Dendritic cell treated with granulocyte-macrophage colony-stimulating factor and Interleukin-4, amounts not matched to agents 40 ng/mL and 50 ng/mL, for 4 days (primary cell): Measurements from ENCODE around the gene RBCK1.

Experiments
- H3K27ac Mint-ChIP-seq: one replicate; pipeline ENCODE4 v1.8.0; 2022; ENCODE audit warnings: mild to moderate bottlenecking, mixed read lengths
- H3K27me3 Mint-ChIP-seq: one replicate; pipeline ENCODE4 v1.8.0; 2022; ENCODE audit warnings: mild to moderate bottlenecking, mixed read lengths
- H3K36me3 Mint-ChIP-seq: one replicate; pipeline ENCODE4 v1.8.0; 2022; ENCODE audit warnings: low read depth, mixed read lengths
- H3K4me1 Mint-ChIP-seq: one replicate; pipeline ENCODE4 v1.8.0; 2022; ENCODE audit warnings: low read depth, mixed read lengths
- H3K4me3 Mint-ChIP-seq: one replicate; pipeline ENCODE4 v1.8.0; 2022; ENCODE audit warnings: mild to moderate bottlenecking, moderate library complexity, mixed read lengths
- H3K9me3 Mint-ChIP-seq: one replicate; pipeline ENCODE4 v1.8.0; 2022; ENCODE audit warnings: mixed read lengths
- intact Hi-C: fragments of 100-400 bp; cut with micrococcal nuclease; formaldehyde crosslinking; loops from one replicate; pipeline ENCODE4 v1.15.0; 2022

RBCK1 gene

GRCh38 chr20:409697-410559 lies 1.8 kb downstream of the RBCK1 start:
- peaks cover 8% of the 10 kb centered on the region for H3K27me3 Mint-ChIP-seq
- peaks cover 43% of the 10 kb centered on the region for H3K4me1 Mint-ChIP-seq
- no peaks in the 10 kb centered on the region for H3K9me3 Mint-ChIP-seq
- H3K4me3 Mint-ChIP-seq = no peak overlapping the region
- peak overlapping the region; percentile 76 for H3K27ac Mint-ChIP-seq
- intact Hi-C loops = loop anchor here (5.0 to 10.0 kb wide), 3 partner anchors 38 to 55 kb away; partner anchors contain the start of gene TBC1D20
- H3K36me3 Mint-ChIP-seq = peaks cover 57% of the 10 kb centered on the region

- intact Hi-C loops = no loop called here
- Mint-ChIP-seq H3K36me3 (peaks cover 77% of the 10 kb centered on the region), H3K27me3 (no peaks in the 10 kb centered on the region), H3K4me1 (peaks cover 47% of the 10 kb centered on the region), H3K4me3 (no peak overlapping the region), H3K9me3 (no peaks in the 10 kb centered on the region), H3K27ac (no peak overlapping the region)
Measured at GRCh38 chr20:412081-412480, 4.0 kb downstream of the RBCK1 start.

- no peaks in the 10 kb centered on the region for H3K9me3 Mint-ChIP-seq
- peaks cover 85% of the 10 kb centered on the region for H3K36me3 Mint-ChIP-seq
- no peak overlapping the region for H3K4me3 Mint-ChIP-seq
- H3K27me3 Mint-ChIP-seq = no peaks in the 10 kb centered on the region
- H3K27ac Mint-ChIP-seq = no peak overlapping the region
- H3K4me1 Mint-ChIP-seq = peaks cover 36% of the 10 kb centered on the region
- intact Hi-C loops = no loop called here
Measured at GRCh38 chr20:414161-414560, 6.1 kb downstream of the RBCK1 start.

- Mint-ChIP-seq H3K9me3 (no peaks in the 10 kb centered on the region), H3K36me3 (peaks cover 86% of the 10 kb centered on the region), H3K27ac (no peak overlapping the region), H3K27me3 (no peaks in the 10 kb centered on the region), H3K4me1 (peaks cover 21% of the 10 kb centered on the region), H3K4me3 (no peak overlapping the region)
- intact Hi-C loops = no loop called here
Measured at GRCh38 chr20:415820-416322, 7.8 kb downstream of the RBCK1 start.

GRCh38 chr20:416950-417800 lies 9.1 kb downstream of the RBCK1 start:
- intact Hi-C loops = no loop called here
- Mint-ChIP-seq H3K4me3 (no peak overlapping the region), H3K36me3 (peaks cover 86% of the 10 kb centered on the region), H3K27ac (no peak overlapping the region), H3K9me3 (no peaks in the 10 kb centered on the region), H3K27me3 (no peaks in the 10 kb centered on the region), H3K4me1 (peaks cover 16% of the 10 kb centered on the region)

GRCh38 chr20:417801-418342 lies 9.8 kb downstream of the RBCK1 start:
- Mint-ChIP-seq H3K27ac (no peak overlapping the region), H3K4me3 (no peak overlapping the region), H3K27me3 (no peaks in the 10 kb centered on the region), H3K36me3 (peaks cover 86% of the 10 kb centered on the region), H3K4me1 (peaks cover 16% of the 10 kb centered on the region), H3K9me3 (no peaks in the 10 kb centered on the region)
- intact Hi-C loops = no loop called here

GRCh38 chr20:418858-419365 lies 10.8 kb downstream of the RBCK1 start:
- no peaks in the 10 kb centered on the region for H3K9me3 Mint-ChIP-seq
- H3K27me3 Mint-ChIP-seq = no peaks in the 10 kb centered on the region
- intact Hi-C loops = no loop called here
- peaks cover 10% of the 10 kb centered on the region for H3K4me1 Mint-ChIP-seq
- H3K36me3 Mint-ChIP-seq = peaks cover 85% of the 10 kb centered on the region
- H3K4me3 Mint-ChIP-seq = no peak overlapping the region
- H3K27ac Mint-ChIP-seq = no peak overlapping the region

- H3K9me3 Mint-ChIP-seq = no peaks in the 10 kb centered on the region
- no peaks in the 10 kb centered on the region for H3K27me3 Mint-ChIP-seq
- peaks cover 93% of the 10 kb centered on the region for H3K36me3 Mint-ChIP-seq
- no peak overlapping the region for H3K4me3 Mint-ChIP-seq
- H3K27ac Mint-ChIP-seq = no peak overlapping the region
- H3K4me1 Mint-ChIP-seq = peaks cover 10% of the 10 kb centered on the region
- intact Hi-C loops = no loop called here
Measured at GRCh38 chr20:419556-420165, 11.6 kb downstream of the RBCK1 start.

- intact Hi-C loops = no loop called here
- Mint-ChIP-seq H3K4me3 (no peak overlapping the region), H3K9me3 (no peaks in the 10 kb centered on the region), H3K27ac (no peak overlapping the region), H3K27me3 (no peaks in the 10 kb centered on the region), H3K36me3 (peaks cover 97% of the 10 kb centered on the region), H3K4me1 (peaks cover 9% of the 10 kb centered on the region)
Measured at GRCh38 chr20:420166-420620, 12.1 kb downstream of the RBCK1 start.

- intact Hi-C loops = no loop called here
- no peaks in the 10 kb centered on the region for H3K9me3 Mint-ChIP-seq
- no peak overlapping the region for H3K27ac Mint-ChIP-seq
- H3K4me3 Mint-ChIP-seq = no peak overlapping the region
- peaks cover 97% of the 10 kb centered on the region for H3K36me3 Mint-ChIP-seq
- peaks cover 1% of the 10 kb centered on the region for H3K4me1 Mint-ChIP-seq
- no peaks in the 10 kb centered on the region for H3K27me3 Mint-ChIP-seq
Measured at GRCh38 chr20:420721-421574, 12.8 kb downstream of the RBCK1 start.

- Mint-ChIP-seq H3K9me3 (no peaks in the 10 kb centered on the region), H3K4me3 (no peak overlapping the region), H3K27me3 (no peaks in the 10 kb centered on the region), H3K36me3 (peaks cover 97% of the 10 kb centered on the region), H3K27ac (peak overlapping the region; percentile 6), H3K4me1 (no peaks in the 10 kb centered on the region)
- intact Hi-C loops = no loop called here
Measured at GRCh38 chr20:421685-422250, 13.7 kb downstream of the RBCK1 start.

GRCh38 chr20:426566-426965 lies 18.5 kb downstream of the RBCK1 start:
- Mint-ChIP-seq H3K27me3 (no peaks in the 10 kb centered on the region), H3K4me1 (peaks cover 5% of the 10 kb centered on the region), H3K4me3 (no peak overlapping the region), H3K36me3 (peaks cover 97% of the 10 kb centered on the region), H3K9me3 (no peaks in the 10 kb centered on the region), H3K27ac (no peak overlapping the region)
- intact Hi-C loops = no loop called here
